Lower leg skin (tissue), 4 donors: ENCODE results near the gene GABRR3. TPM values are rescaled to one million over a fixed set of nuclear protein-coding genes. Genes with fewer than 3 reads are reported as not detected.

ENCODE experiments used
- DNase-seq, 2 donors: peaks; one replicate each; pipeline ENCODE4 v3.0.0-alpha.2; 2019; ENCODE audit warnings: low spot score in 2 of 2
- H3K4me3 ChIP-seq: fragments of 200-600 bp; sonication (generic); 2 replicates; pipeline ENCODE4 v1.5.1; 2017; ENCODE audit warnings: mild to moderate bottlenecking, low read depth; ENCODE audit not compliant: poor library complexity, severe bottlenecking
- CTCF ChIP-seq, 3 donors: fragments of 450-650 bp; IDR thresholded peaks; one replicate each; pipeline ENCODE4 v1.5.1; 2016; ENCODE audit warnings: antibody characterized with exemption in 3 of 3, mild to moderate bottlenecking in 3 of 3, moderate library complexity in 2 of 3
- POLR2A ChIP-seq, 2 donors: fragments of 450-650 bp; IDR thresholded peaks; one replicate each; pipeline ENCODE4 v1.6.1; 2016 to 2017; ENCODE audit warnings: antibody characterized with exemption in 2 of 2, mild to moderate bottlenecking in 1 of 2, moderate library complexity in 1 of 2
- WGBS, 2 donors: methylation state at CpG; one replicate each; pipeline ENCODE4 v1.1.5; 2018; 5-methylcytosine and 5-hydroxymethylcytosine counted together
- intact Hi-C: fragments of 100-400 bp; cut with DNase I; formaldehyde crosslinking; loops from one replicate; pipeline ENCODE4 v1.15.0; 2023; ENCODE audit warnings: low total_unique reads
- total RNA-seq, 4 donors: library from RNA; depleted of rRNA; stranded (reverse); fragments of >200 nt; gene quantifications; one replicate each; pipeline ENCODE4 v1.1.0, GENCODE V29; 2016

The GABRR3 gene
- total RNA-seq, 4 donors from 2014 or later, result not detected

GRCh38 chr3:98002717-98003116 is 32.4 kb downstream of the GABRR3 start:
- no peak for DNase-seq
- TF ChIP-seq POLR2A (IDR thresholded peaks at IDR 0.05), result no peak
- TF ChIP-seq CTCF (IDR thresholded peaks at IDR 0.05), result no peak
- intact Hi-C loops, result no loop called here
- H3K4me3 ChIP-seq, result no peak overlapping the region
- WGBS, 2 donors, result 82 to 84% methylated on average over 1 of the region's 1 CpG

GRCh38 chr3:97999994-98000393 is 35.1 kb downstream of the GABRR3 start:
- no peak overlapping the region for H3K4me3 ChIP-seq
- 18 to 34% methylated on average over 1 of the region's 1 CpG for WGBS, 2 donors
- no peak for DNase-seq
- intact Hi-C loops, result no loop called here
- no peak for TF ChIP-seq CTCF (IDR thresholded peaks at IDR 0.05)
- TF ChIP-seq POLR2A (IDR thresholded peaks at IDR 0.05), result no peak

GRCh38 chr3:97999103-97999502 is 36.0 kb downstream of the GABRR3 start:
- 91 to 97% methylated on average over 5 of the region's 5 CpGs for WGBS, 2 donors
- DNase-seq, result no peak
- intact Hi-C loops, result no loop called here
- H3K4me3 ChIP-seq, result no peak overlapping the region
- no peak for TF ChIP-seq CTCF (IDR thresholded peaks at IDR 0.05)
- TF ChIP-seq POLR2A (IDR thresholded peaks at IDR 0.05), result no peak

GRCh38 chr3:97996988-97997387 is 38.1 kb downstream of the GABRR3 start:
- H3K4me3 ChIP-seq, result no peak overlapping the region
- DNase-seq, result no peak
- no peak for TF ChIP-seq POLR2A (IDR thresholded peaks at IDR 0.05)
- no peak for TF ChIP-seq CTCF (IDR thresholded peaks at IDR 0.05)
- intact Hi-C loops, result no loop called here
- 89% methylated on average over 4 of the region's 4 CpGs for WGBS, 2 donors

GRCh38 chr3:97994328-97994945 is 40.7 kb downstream of the GABRR3 start:
- no peak for DNase-seq
- 88% methylated on average over 2 of the region's 2 CpGs for WGBS, 2 donors
- intact Hi-C loops, result no loop called here
- H3K4me3 ChIP-seq, result no peak overlapping the region
- no peak for TF ChIP-seq CTCF (IDR thresholded peaks at IDR 0.05)
- no peak for TF ChIP-seq POLR2A (IDR thresholded peaks at IDR 0.05)

- H3K4me3 ChIP-seq, result no peak overlapping the region
- no peak for TF ChIP-seq CTCF (IDR thresholded peaks at IDR 0.05)
- no peak for TF ChIP-seq POLR2A (IDR thresholded peaks at IDR 0.05)
- intact Hi-C loops, result no loop called here
- WGBS, 2 donors, result 83 to 88% methylated on average over 2 of the region's 2 CpGs
- DNase-seq, result no peak
Measured at GRCh38 chr3:97993526-97993925, 41.6 kb downstream of the GABRR3 start.
